NCI-H82 (cell line): ENCODE measurements around the gene EXOG.

ENCODE experiments used
- DNase-seq: peaks from one replicate; lab custom pipeline; 2025; lab: John Stamatoyannopoulos, UW

The EXOG gene

DNA sequence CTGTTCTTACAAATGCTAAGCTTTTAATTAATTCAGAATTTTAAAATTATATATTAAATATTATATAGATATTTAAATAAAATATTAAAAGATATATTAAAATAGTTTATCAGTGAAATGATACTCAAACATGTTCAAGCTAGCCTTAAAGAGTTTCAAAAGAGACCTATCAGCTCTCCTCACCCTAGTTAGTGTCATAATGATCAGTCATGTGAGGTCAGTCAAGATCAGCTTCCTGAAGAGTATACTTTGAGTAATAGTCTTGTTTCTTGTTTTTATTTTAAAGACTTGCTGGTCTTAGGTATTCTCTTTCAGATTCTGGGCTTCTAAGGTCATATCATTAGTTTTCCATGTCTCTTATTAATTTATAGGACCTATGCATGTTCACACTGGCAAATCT lies 14.5 kb downstream of the EXOG start:
- DNase-seq = no peak

GRCh38 chr3:38511546-38511945 lies 15.4 kb downstream of the EXOG start:
- no peak for DNase-seq

DNA sequence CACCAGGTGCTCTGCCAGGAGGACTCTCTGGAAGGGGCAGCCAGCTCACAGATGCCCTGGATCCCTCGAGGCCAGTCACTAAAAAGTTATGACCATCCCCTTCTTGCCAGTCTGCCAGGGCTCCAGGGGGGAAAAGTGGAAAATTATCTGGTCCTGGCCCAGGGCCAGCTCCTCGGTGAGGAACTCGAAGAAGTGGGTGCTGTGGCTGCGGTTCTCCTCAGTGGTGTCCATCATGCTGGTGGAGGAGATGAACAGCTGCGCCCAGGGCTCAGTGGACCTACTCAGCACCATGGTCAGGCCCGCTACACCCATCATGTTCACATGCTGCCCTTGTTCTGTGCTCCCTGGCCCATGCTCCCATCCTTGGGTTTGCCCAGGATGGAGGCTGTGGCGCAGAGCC lies 19.2 kb downstream of the EXOG start:
- DNase-seq = no peak

- DNase-seq = no peak
Measured at GRCh38 chr3:38516669-38517068, 20.5 kb downstream of the EXOG start.

DNA sequence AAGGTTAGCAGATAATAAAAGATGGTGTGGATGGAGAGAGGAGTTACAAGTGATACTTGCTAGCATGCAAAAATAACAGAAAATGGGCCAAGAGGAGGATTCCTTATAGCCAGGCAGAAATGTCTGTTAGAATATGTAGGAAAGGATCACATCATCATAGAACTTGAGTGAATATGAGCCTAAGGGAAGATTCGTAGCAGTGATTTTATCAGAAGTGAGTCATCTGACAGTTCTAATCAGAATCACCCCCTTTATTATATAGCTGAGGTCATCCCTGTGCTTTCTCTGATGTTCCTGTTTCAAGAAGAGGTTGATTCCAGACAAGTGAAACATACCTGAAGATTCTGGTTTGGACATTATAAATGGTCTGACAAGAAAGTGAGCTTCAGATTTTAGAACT lies 22.9 kb downstream of the EXOG start:
- DNase-seq = no peak

GRCh38 chr3:38519651-38520050 lies 23.5 kb downstream of the EXOG start:
- DNase-seq = no peak

GRCh38 chr3:38521391-38521987 lies 25.3 kb downstream of the EXOG start:
- peak; percentile 82 for DNase-seq

DNA sequence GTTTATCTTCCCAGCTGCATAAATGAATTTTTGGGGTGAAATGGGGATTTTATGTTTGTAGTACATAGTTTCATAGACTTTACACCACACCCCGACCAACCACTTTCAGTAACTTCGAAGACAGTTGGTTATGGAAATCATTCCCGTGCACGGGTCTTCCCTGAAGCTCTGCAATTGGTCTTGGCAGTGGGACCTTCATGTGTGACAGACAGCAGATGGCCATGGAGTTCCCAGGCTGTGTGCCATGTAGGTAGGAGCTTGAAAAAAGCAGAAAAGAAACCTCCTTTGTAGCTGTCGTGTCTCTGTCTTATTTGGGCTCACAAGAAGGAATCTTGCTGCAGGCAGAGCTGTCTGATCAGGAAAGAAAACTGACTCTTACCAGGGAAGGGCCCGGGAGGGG lies 25.9 kb downstream of the EXOG start:
- no peak for DNase-seq

GRCh38 chr3:38524141-38524739 lies 28.1 kb downstream of the EXOG start:
- no peak for DNase-seq

DNA sequence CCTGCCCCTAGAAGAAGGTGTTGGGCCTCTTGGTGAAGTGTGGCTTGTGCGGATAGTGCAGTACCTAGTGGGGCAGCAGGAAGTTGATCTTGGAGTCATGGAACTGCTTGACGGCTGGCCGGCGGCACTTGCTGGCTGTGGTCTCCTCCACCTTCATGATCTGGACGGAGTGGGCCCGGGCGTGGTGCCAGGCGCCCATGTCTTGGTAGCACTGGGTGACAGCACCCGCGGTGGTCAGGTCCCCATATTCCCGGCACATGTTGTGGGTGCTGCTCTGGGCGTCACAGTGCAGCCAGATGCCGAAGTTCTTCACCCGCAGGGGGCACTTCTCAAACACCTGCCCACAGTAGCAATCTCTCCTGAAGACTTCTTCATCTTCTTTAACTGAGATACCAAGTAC lies 30.7 kb downstream of the EXOG start:
- DNase-seq = no peak

GRCh38 chr3:38528457-38528856 lies 32.3 kb downstream of the EXOG start:
- peak; percentile 37 for DNase-seq

DNA sequence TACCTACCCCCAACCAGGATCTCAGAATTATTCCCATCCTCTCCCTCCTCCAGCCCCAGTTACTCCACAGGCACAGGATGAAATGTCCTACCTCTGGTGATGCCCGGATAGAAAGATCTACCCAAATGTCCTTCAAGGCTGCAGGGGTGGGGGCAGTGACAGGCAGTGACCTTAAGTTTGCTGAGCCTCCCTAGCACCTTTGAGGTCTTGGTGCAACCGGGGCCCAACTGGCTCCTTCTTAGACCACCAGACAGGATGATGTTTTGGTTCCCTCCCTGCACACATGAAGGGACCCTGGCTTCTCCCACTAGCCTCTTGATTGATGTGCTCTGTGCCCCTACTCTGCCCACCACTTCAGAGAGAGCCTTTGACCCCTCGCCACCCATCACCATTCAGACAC lies 36.4 kb downstream of the EXOG start:
- DNase-seq = no peak

- DNase-seq = no peak
Measured at GRCh38 chr3:38533285-38533976, 37.3 kb downstream of the EXOG start.

- no peak for DNase-seq
Measured at GRCh38 chr3:38534180-38534579, 38.0 kb downstream of the EXOG start.

- no peak for DNase-seq
Measured at GRCh38 chr3:38534604-38535003, 38.5 kb downstream of the EXOG start.

DNA sequence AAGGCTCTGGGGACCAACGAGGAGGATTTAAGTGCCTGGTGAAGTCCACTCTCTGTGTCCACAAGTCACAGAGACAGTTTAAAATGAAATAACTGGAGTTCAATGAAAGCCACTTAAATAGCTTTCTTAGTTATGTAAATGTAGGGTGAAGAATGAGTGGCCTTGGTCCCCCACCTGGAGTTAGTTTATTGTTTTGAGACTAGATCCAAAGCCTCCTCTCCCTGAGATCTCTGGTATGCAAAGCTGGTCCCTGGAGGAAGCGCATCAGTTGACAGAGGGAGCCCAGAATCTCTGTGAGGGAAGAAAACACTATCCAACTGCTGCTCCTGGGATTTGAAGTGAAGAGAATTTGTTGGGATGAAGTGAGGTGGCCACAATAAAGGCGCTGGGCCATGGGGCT lies 40.5 kb downstream of the EXOG start:
- DNase-seq = no peak

DNA sequence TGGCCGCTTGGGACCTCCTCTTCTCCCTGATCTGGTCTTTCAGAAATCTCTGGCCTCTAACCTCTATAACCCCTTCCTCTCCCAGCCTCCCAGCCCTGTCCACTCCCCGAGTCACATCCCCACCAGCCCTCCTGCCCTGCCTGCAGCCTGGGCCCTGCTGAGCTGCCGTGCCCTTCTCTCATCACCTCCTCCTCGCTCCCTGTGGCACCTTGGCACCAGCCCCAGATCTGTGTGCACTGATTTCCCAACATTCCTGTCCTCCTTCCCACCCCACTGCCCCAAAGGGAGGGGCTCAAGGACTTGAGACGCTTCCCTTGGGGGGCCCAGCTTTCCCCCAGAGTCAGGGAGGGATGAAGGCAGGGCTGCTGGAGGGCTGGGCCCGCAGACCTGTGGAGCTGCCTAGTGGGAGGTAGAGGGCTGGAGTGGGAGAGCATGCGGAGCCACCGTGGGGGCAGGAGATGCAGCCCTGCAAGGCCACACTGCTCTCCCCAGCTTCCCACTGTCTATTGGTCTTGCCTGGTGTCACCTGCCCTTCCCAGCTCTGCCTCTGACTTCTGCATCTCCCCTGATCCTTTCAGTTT lies 42.7 kb downstream of the EXOG start:
- no peak for DNase-seq

DNA sequence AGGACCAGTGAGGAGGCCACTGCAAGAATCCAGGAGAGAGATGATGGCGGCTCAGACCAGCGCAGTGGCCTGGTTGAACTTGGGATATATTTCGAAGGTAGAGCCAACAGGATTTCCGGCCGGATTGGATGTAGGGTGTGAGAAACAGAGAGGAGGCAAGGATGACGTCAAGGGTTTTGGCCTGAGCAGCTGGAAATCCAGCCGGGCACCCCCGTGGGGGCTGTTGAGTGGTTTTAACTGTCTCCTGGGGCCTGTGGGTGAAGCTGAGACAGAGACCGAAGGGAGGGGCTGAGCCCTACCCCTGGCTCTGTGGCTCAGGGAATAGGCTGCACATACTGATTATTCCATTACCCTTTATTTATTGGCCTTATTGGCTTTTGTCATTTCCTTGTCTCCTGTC lies 45.7 kb downstream of the EXOG start:
- DNase-seq = peak; percentile 95

DNA sequence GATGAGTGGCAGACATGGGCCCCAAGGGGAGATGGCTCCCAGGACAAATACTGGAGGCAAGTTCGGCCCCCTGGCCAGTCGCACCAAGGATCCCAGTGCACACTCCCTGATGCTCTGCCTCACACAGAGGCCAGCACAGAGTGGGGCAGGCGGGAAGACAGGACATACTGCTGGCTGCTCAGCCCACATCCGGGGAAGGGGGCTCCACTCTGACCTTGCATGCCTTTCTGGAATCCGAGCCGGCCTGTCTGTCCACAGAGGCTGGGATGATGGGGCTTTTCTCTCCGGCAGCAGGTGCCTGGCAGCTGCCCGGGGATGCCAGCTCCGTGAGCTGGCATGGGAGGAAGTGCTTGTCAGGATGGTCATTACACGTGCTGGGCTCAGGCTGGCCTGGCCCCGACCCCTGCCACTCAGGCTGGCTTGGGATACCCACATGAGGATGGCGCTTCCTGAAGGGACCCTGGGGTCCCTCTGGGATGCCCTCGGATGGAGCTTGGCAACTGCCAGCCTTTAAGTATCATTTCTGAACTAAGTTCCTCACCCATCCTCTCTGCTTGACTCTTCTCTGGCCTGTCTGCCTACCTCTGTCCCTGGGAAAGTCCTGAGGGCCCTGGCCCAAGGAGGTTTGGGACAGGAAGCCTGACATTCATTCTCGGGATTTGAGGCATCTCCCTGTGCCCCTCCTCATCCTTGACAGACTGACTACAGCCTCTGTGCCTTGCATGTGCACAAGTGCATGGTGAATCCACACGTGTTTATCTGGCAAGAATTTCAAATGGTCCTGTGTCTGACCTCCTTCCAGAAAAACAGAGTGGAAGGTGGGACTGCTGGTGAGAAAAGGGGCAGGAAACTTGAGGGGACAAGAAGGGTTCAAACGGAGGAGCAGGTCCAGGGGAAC lies 46.5 kb downstream of the EXOG start:
- DNase-seq = no peak

GRCh38 chr3:38543586-38543985 lies 47.4 kb downstream of the EXOG start:
- no peak for DNase-seq

- DNase-seq = no peak
Measured at GRCh38 chr3:38544926-38545325, 48.8 kb downstream of the EXOG start.

- DNase-seq = no peak
Measured at GRCh38 chr3:38545550-38545949, 49.4 kb downstream of the EXOG start.
